ENCODE measurements around the gene LOXL4.
"Not testable (repeated sequence)": the region's sequence is repeated elsewhere in the genome, so short reads cannot be mapped to it uniquely, and the experiment has no call there.

Gene LOXL4

DNA sequence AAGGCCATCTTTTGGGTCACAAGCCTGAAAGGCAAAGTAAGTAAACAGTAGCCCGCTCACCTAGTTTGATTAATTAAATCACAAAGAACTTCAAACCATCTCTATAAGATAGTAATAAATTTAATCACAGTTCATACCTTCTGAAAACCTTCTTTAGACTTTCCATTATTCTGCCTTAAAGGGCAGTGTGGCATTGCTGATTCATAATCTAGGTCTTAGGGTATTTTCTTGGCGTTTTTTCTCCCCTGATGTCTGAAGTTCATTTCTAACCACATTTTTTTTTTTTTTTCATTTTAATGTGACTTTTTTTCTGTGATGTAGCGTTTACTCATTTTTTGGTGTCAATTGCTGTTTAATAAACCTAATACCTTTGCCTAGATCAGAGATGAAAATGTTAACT, 27.5 kb downstream of the LOXL4 start:
- no peak for FAIRE-seq

DNA sequence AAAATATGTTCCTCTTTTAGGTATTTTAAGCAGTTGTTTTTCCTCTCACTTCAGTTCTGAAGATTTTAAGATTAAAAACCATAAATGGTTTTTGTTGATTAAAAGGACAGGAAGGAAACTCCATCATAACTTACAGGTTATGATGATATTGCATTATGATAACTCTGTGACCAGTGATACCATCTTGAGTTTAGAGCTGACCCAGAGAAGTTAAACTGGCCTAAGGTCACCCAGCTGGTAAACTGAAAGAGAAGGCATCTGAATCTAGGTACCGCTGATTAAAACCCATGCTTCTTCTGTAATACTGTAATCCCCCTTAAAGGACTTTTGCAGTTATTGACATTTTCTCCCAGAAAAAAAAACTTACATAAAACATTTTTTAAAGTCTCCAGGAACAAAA, 29.6 kb downstream of the LOXL4 start:
- no peak for FAIRE-seq

DNA sequence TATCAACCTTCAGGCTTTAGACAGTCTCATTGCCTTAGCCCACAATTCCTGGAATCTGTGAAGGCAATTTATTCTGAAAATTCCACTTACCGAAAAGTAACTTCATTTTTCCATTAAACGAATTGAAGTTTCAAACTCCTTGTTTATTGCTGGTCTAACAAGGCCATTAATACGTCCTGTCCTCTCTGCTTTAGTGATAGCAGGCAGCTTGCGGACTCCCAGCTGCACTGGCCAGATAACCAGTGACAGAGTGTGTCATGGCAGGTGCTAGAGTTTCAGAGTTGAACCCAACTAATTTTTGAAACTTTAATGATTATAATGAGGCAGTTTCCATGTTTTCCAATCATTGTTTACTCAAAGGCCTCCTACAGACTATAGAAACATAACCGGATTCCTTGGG, 31.1 kb downstream of the LOXL4 start:
- FAIRE-seq = no peak

DNA sequence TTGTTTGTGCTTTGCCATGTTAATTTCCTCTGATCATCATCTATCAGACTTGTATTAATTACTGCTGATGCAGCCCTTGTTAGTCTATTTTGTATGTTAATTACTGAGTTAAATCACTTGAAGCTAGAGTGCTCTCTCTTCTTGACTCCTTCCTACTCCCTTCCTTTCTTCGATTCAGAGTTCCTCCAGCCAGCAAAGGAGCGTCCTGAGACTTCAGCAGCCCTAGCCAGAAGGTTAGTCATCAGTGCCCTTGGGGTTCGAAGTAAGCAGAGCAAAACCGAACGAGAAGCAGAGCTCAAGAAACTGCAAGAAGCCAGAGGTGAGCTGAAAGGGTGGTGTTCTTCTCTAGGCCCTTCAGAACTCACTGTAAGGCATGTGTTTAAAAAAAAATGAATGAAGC, 32.1 kb downstream of the LOXL4 start:
- no peak for FAIRE-seq

DNA sequence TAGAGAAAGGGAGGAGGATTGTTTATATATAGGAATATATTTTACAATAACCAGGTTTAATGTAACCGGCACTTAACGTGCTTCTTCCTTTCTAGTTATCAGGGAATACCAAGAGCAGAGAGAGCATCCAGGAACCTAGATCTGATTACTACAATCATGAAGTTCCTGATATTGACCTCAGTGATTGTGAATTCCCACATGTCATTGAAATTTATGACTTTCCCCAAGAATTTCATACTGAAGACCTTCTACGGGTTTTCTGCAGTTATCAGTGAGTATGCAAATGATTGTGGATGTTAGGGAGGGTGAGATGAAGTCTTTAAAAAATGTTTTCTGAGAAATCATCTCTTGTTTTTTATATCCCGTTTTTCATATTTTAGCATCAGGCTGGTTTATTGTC, 36.6 kb downstream of the LOXL4 start:
- no peak for FAIRE-seq

DNA sequence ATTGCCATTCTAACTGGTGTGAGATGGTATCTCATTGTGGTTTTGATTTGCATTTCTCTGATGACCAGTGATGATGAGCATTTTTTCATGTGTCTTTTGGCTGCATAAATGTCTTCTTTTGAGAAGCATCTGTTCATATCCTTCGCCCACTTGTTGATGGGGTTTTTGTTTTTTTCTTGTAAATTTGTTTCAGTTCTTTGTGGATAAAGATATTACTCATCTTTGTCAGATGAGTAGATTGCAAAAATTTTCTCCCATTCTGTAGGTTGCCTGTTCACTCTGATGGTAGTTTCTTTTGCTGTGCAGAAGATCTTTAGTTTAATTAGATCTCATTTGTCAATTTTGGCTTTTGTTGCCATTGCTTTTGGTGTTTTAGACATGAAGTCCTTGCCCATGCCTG, 39.7 kb downstream of the LOXL4 start:
- not testable (repeated sequence) for FAIRE-seq

DNA sequence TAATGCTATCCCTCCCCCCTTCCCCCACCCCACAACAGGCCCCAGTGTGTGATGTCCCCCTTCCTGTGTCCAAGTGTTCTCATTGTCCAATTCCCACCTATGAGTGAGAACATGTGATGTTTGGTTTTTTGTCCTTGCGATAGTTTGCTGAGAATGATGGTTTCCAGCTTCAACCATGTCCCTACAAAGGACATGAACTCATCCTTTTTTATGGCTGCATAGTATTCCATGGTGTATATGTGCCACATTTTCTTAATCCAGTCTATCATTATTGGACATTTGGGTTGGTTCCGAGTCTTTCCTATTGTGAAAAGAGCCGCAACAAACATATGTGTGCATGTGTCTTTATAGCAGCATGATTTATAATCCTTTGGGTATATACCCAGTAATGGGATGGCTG, 40.3 kb downstream of the LOXL4 start:
- not testable (repeated sequence) for FAIRE-seq

DNA sequence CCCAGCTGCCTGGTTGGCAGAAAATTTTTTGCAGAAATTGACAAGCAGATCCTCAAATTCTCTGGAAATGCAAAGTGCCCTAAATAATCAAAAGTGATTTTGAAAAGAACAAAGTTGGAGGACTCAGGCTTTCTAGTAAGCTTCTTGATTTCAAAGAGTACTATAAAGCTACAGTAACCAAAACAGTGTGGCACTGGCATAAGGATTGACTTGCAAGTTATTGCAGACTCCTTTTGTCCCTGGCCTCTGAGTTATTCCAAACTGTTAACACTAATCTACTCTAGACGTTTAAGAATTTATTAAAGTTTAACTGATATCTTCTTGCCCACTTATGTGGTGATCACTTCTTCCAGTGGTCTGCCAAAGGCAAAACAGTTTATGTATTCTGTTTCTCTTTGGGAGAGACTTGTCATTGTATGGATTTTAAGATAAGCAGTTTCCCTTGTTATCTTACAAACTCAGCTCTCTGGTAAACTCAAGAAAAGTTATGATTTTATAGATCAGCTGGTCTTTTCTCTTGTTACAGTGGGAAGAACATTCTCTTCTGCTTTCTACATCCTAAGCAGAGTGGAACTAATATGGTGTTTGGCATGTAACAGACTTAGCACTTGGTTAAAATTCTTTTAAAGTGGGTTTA, 41.4 kb downstream of the LOXL4 start:
- no peak for FAIRE-seq

DNA sequence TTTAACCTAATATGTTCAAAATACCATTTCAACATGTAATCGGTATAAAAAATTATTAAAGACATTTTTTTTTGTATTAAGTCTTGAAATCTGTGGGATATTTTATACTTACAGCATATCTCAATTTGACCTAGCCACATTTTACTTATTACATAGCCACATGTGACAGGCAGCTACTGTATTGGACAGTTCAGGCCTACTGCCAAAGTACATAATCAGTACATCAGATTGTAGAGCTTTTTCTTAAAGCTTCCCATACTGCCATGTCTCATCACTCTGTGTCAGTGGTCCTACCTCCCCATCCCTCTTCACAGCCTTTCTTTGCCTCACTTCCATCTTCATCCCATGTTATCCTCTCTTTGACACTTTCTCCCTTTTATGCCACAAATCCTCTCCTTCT, 43.0 kb downstream of the LOXL4 start:
- FAIRE-seq = no peak

DNA sequence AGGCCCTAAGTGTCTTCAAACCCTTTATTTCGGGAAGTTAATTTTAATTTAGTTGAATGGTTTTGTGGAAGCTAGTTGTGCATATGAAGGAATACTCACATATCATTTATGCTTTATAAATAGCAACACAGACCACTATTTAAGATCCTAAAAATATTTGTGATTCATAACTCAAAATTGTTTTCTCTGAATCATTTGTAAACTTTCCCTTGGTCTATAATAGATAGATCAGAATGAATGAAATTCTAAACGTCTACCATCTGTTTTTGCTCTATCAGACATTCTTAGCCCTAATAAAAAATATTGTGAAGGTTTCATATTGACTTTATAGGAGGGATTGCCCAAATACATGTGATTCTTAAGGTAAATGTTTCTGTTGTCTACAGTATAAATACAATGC, 43.5 kb downstream of the LOXL4 start:
- no peak for FAIRE-seq

DNA sequence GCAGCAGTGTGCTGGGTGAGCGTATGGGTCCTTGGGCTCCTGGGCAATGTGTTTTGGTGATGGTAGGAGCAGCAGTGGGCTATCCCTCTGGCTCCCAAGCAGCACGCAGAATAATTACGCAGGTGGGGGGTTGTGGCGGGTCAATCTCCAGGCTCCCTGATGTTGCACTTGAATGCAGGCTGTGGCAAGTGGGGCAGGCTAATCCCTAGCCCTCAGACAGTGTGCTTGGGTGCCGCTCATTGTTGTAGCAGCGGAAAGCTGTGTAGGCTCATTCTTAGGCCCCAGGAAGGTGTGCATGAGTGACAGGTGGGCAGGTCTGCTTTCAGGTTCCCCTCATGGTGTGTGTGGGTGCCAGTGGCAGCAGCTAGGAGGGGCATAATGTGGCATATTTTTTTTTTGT, 44.1 kb downstream of the LOXL4 start:
- no peak for FAIRE-seq

DNA sequence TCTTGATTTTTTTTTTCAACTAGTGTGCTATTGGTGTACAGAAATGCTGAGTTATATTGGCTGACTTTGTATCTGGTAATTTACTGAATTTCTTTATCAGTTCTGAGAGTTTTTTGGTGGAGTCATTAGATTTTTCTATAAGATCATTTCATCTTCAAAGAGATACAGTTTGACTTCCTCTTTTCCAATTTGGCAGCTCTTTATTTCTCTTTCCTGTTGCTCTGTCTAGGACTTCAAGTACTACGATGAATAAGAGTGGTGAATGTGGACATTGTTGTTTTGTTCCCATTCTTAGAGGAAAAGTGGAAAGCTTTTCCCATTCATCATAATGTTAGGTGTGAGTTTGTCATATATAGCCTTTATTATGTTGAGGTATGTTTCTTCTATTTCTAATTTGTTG, 50.2 kb downstream of the LOXL4 start:
- no peak for FAIRE-seq

DNA sequence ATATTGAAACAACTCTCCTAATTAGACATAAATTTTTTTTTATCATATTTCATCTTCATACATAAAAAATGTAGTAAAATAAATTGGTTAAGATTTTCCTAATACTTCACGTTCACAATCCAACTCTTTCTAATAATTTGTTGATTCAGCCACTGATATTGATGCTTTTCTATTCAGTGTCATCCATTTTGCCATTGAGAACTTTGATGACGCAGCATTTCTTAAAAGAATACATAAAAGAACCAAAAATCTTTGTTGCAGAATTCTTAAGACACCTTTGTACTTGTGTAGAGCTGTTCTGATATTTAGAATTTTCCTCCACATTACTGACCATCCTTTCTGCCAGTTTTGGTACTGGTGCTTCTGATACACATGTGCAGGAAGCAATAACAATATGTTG, 52.6 kb downstream of the LOXL4 start:
- no peak for FAIRE-seq

DNA sequence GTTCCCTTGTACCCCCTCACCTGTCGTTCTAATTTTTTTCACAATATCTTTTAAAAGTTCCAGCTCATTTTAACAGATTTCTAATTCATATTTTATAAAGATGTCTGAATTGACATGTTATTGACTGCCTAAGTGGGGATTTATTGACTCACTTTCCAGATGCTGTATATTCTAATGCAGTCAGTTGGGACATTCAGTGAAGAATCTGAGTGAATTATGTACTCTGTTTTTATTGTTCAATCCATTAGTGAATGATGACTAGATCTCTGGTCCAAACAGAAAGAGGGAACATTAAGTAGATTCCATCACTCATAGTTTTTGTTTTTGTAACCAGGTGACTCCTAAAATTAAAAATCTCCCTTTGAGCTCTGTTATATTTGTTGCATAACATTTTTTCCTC, 54.3 kb downstream of the LOXL4 start:
- no peak for FAIRE-seq

DNA sequence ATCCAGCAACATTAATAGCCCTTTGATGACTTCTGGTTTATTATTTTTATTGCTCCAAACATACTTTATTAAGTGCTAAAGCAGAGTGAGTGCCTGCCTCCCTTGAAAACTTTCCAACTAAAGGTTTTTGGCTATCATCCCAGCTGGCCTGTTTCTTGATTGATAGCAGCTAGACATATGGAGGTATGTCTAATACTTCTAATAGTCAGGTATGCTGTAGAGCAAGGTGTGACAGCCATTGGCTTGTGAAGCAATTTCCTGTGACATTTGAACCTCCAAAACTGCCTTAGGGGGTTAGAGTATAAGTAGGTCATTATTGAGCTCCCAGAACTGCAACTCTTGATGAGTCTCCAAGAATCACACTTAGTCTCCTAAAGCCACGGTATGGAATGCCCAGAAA, 55.8 kb downstream of the LOXL4 start:
- no peak for FAIRE-seq

DNA sequence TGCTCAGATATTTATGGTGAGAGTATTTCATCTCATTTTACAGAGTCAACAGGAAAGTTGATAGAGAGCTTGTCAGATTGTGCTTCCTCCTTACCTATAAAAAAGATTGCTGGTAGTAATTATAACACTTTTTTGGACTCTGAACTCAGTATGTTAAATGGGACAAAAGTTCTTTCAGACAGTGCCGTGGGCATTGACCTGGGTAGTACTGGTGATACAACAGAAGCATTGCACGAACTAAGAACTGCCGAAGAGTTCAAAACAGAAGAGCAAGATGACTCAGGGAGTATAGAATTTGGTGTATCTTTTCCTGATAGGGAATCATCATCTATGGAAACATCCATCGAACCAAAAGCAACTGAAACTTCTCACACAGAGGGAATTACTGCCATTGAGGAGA, 58.6 kb downstream of the LOXL4 start:
- FAIRE-seq = no peak

DNA sequence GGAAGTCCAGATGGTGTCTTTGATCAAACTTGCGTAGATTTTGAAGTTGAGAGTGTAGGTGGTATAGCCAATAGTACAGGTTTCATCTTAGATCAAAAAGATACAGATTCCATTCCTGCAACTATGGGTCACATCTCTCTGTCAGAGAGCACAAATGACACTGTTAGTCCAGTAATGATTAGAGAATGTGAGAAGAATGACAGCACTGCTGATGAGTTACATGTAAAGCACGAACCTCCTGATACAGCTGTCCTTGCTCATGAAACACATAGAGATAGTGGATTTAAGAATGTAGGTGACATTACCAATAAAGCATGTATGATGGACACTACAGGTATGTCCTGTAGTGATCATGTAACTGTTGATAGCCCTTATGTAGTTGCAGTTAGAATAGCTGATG, 59.1 kb downstream of the LOXL4 start:
- FAIRE-seq = no peak

DNA sequence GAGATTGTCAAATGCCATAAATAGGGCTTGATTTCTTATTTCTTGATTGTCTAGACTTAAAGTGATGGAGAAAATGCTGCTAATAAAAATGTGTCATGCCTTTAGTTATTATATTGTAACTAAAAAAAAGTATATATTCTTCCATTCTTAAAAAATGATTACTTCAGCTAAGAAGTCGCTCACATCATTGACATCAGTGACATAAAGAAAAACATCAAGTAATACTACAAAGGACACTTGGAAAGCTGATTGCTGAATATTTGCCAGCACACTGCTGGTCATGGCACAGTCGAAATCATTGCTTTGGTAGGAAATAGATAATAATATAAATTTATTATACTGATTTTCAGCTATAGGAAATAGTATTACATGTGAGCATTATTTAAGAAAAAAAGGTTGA, 62.6 kb downstream of the LOXL4 start:
- FAIRE-seq = no peak

DNA sequence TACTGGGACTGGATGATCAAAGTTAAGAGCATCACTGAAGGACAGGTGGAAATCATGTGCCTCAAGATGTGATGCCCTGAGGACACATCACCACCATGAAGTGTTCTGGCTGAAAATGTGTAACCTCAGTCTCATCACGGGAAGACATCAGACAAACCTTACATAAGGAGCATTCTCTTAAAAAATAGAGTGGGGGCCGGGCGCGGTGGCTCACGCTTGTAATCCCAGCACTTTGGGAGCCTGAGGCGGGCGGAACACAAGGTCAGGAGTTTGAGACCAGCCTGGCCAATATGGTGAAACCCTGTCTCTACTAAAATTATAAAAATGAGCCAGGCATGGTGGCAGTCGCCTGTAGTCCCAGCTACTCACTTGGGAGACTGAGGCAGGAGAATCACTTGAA, 65.6 kb downstream of the LOXL4 start:
- FAIRE-seq = no peak

DNA sequence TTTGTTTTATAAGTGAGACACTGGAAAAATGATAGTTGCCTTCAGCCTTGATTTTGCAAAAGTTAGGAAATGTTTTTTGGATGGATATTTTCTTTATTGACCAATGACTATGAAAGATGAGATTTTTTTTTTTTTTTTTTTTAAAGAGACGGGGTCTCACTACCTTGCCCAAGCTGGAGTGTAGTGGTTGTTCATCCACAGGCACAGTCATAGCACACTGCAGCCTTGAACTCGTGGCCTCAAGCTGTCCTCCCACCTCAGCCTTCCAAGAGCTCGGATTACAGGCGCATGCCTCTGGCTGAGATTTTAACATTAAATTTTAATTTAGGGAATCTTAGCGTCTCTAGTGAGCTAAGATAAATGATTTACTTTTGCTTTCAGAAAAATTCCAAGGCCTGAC, 66.2 kb downstream of the LOXL4 start:
- no peak for FAIRE-seq
